ENCODE measurements around the gene NPW. TPM values are rescaled to one million over a fixed set of nuclear protein-coding genes. Genes with fewer than 3 reads are reported as not detected.
A peak's percentile ranks its signal among the peaks of the same experiment; 100 is the strongest.

The NPW gene
- total RNA-seq, 1 experiment from 2014 or later = 7.1 TPM

DNA sequence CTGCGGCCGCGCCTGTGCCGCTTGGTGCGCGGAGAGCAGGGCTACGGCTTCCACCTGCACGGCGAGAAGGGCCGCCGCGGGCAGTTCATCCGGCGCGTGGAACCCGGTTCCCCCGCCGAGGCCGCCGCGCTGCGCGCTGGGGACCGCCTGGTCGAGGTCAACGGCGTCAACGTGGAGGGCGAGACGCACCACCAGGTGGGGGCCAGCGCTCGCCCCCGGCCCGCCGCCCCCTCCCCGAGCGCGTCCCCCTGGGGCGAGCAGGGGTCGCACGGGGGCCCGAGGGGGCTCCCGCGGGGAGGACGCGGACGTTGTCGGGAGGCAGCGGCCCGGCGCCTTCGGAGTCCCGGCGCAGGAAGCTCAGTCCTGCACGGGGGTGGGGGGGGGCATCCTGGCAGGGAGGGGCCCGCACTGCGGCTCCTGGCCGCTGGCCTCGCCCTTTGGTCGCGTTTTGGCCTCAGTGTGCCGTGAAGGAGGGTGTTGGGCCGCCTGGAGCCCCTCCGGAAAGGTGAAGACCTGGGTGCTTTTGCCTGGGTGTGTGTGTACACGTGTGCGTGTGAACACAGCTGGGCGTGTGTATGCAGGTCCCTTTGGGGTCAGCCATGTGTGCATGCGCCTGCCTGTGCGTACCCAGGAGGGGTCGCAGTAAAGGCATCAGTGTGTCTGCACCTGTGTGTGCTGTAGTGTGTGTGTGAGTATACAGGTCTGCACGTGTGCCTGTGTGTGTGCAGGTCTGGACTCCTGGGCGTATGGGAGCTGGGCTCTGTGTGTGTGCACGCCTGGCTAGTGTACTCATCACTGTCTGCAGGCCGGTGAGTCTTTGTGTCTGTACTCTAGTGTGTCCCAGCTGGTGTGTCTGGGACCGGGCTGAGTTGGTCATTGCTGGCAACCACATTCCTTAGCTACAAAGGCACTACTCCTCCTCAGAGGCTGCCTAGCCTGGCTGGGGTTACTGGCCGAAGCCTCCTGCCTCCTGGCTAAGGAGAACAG lies 7.7 kb downstream of the NPW start:
- H3K14ac ChIP-seq (ENCODE audit: insufficient read depth, low read length) = no peak overlapping the region
- H3K9me3 Mint-ChIP-seq = peaks cover 0 to 3% of the 10 kb centered on the region in 2 experiments; a peak in 2 of 5 replicates
- no peak overlapping the region for H3K23ac ChIP-seq (ENCODE audit: insufficient read length, low read depth, low read length)
- no peaks in the 10 kb centered on the region for H3K79me2 ChIP-seq (ENCODE audit: insufficient read depth, low read length)
- H3K18ac ChIP-seq (ENCODE audit: insufficient read length, low read depth, low read length) = no peak overlapping the region
- no peaks in the 10 kb centered on the region; the same call in 1 of the 2 replicates for H3K4me1 ChIP-seq (ENCODE audit: insufficient read depth, low read length)
- no peak for DNase-seq
- H2AK5ac ChIP-seq (ENCODE audit: insufficient read length, low read length) = no peak overlapping the region
- no peak overlapping the region for H4K5ac ChIP-seq (ENCODE audit: insufficient read length, low read depth, low read length)
- H3K4ac ChIP-seq (ENCODE audit: low read depth, low read length) = no peak overlapping the region
- no peak overlapping the region for H3K27ac Mint-ChIP-seq
- no peak overlapping the region for H2BK120ac ChIP-seq (ENCODE audit: low read depth, low read length, poor library complexity, severe bottlenecking)
- no peak overlapping the region for H2BK12ac ChIP-seq (ENCODE audit: insufficient read length, low read depth, low read length)
- no peaks in the 10 kb centered on the region for H3K79me1 ChIP-seq (ENCODE audit: insufficient read depth, low read depth, low read length, poor library complexity, severe bottlenecking)
- no peaks in the 10 kb centered on the region for H3K36me3 Mint-ChIP-seq (ENCODE audit: insufficient read depth in 1 of 3, low read depth in 3 of 3)
- H4K20me1 ChIP-seq (ENCODE audit: control insufficient read depth, insufficient read depth, insufficient read length) = no peaks in the 10 kb centered on the region
- peak overlapping the region; percentile 52 for H3K4me2 ChIP-seq (ENCODE audit: insufficient read depth, insufficient read length, low read length)
- H3K4me3 Mint-ChIP-seq = peak overlapping the region; percentile 71 to 84
- H3K23me2 ChIP-seq (ENCODE audit: insufficient read length, low read depth, low read length, poor library complexity, severe bottlenecking) = peaks cover 7% of the 10 kb centered on the region
- no peak overlapping the region for H3K56ac ChIP-seq (ENCODE audit: insufficient read length, low read depth, low read length)
- H2AFZ ChIP-seq (ENCODE audit: low read length) = no peak overlapping the region
- H3K9ac ChIP-seq (ENCODE audit: extremely low read depth, insufficient read length, low read length) = no peak overlapping the region
- H2BK20ac ChIP-seq (ENCODE audit: low read depth, low read length, poor library complexity, severe bottlenecking) = no peak overlapping the region
- H3K4me1 Mint-ChIP-seq = peaks cover 14 to 16% of the 10 kb centered on the region in 2 experiments
- H2BK5ac ChIP-seq (ENCODE audit: insufficient read length, low read length) = no peak overlapping the region
- no peak overlapping the region for H4K91ac ChIP-seq (ENCODE audit: insufficient read length, low read depth, low read length)
- H3K27me3 Mint-ChIP-seq (ENCODE audit: low read depth) = peaks cover 39% of the 10 kb centered on the region
- TF ChIP-seq, protein P1, sequence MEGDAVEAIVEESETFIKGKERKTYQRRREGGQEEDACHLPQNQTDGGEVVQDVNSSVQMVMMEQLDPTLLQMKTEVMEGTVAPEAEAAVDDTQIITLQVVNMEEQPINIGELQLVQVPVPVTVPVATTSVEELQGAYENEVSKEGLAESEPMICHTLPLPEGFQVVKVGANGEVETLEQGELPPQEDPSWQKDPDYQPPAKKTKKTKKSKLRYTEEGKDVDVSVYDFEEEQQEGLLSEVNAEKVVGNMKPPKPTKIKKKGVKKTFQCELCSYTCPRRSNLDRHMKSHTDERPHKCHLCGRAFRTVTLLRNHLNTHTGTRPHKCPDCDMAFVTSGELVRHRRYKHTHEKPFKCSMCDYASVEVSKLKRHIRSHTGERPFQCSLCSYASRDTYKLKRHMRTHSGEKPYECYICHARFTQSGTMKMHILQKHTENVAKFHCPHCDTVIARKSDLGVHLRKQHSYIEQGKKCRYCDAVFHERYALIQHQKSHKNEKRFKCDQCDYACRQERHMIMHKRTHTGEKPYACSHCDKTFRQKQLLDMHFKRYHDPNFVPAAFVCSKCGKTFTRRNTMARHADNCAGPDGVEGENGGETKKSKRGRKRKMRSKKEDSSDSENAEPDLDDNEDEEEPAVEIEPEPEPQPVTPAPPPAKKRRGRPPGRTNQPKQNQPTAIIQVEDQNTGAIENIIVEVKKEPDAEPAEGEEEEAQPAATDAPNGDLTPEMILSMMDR (conservative IDR thresholded peaks at IDR 0.05) = no peak
- no peak overlapping the region for H3K27ac ChIP-seq (ENCODE audit: insufficient read length, low read depth, low read length)
- H4K8ac ChIP-seq (replicated peaks; ENCODE audit: insufficient read length, low read depth, low read length) = no peak overlapping the region
- WGBS (ENCODE audit: extremely low coverage, insufficient read length, low lambda C conversion rate) = no CpG with 5 or more reads among the region's 76 CpGs
- no peaks in the 10 kb centered on the region for H3K9me3 ChIP-seq (ENCODE audit: control insufficient read depth, low read depth, low read length)
- peaks cover 7% of the 10 kb centered on the region; the same call in 1 of the 2 replicates for H3K27me3 ChIP-seq (ENCODE audit: insufficient read depth, low read length)
- H3T11ph ChIP-seq (ENCODE audit: low read length) = no peak overlapping the region
- no peak overlapping the region for H2BK15ac ChIP-seq (ENCODE audit: low read depth, low read length)

All from H9 (cell line).